Ovary (tissue), 9 donors: Measurements from ENCODE around the gene AP3B2. TPM values are rescaled to one million over a fixed set of nuclear protein-coding genes. Genes with fewer than 3 reads are reported as not detected.
A peak's percentile ranks its signal among the peaks of the same experiment; 100 is the strongest.
"Not testable (repeated sequence)": the region's sequence is repeated elsewhere in the genome, so short reads cannot be mapped to it uniquely, and the experiment has no call there.

Experiments used
- DNase-seq, 5 donors: peaks; one replicate each; pipeline ENCODE4 v3.0.0-alpha.2; 2019 to 2020
- H3K27ac ChIP-seq, 2 donors: fragments of 200-600 bp; one replicate each; pipeline versions ENCODE4 v1.5.1 to v1.8.0; 2019 to 2022
- H3K27me3 ChIP-seq: fragments of 200-600 bp; one replicate; pipeline ENCODE4 v1.8.0; 2022
- H3K36me3 ChIP-seq: fragments of 200-600 bp; sonication (generic); one replicate; pipeline ENCODE4 v1.5.1; 2019
- H3K4me1 ChIP-seq: one replicate; pipeline ENCODE4 v1.8.1; 2013; ENCODE audit warnings: mild to moderate bottlenecking, moderate library complexity; ENCODE audit not compliant: insufficient read depth
- H3K4me3 ChIP-seq: fragments of 200-600 bp; sonication (generic); one replicate; pipeline ENCODE4 v1.5.1; 2017
- H3K9me3 ChIP-seq, 2 donors: fragments of 200-600 bp in 1 of 2; sonication (generic) in 1 of 2; one replicate each; pipeline versions ENCODE4 v1.5.1 to v1.8.1; 2013 to 2019; ENCODE audit warnings: mild to moderate bottlenecking in 1 of 2, moderate library complexity in 1 of 2
- EP300 ChIP-seq: sonication (generic); formaldehyde crosslinking; IDR thresholded peaks from one replicate; pipeline ENCODE4 v1.6.1; 2017; ENCODE audit warnings: antibody characterized with exemption
- POLR2A ChIP-seq: fragments of 450-650 bp; IDR thresholded peaks from one replicate; pipeline ENCODE4 v1.6.1; 2017; ENCODE audit warnings: antibody characterized with exemption, mild to moderate bottlenecking, moderate library complexity
- WGBS, 3 donors: extraction: QIAGEN DNeasy Blood & Tissue Kit in 1 of 3; methylation state at CpG; one replicate each; pipeline versions ENCODE4 v1.1.5 to v1.1.7; 2013 to 2017; 5-methylcytosine and 5-hydroxymethylcytosine counted together
- intact Hi-C, 4 donors: fragments of 100-400 bp; cut with DNase I; formaldehyde crosslinking; loops; one replicate each; pipeline versions ENCODE4 v1.11.0 to v1.15.1; 2022 to 2023
- polyA plus RNA-seq, 2 donors: library from polyadenylated mRNA; stranded (reverse); fragments of 200-250 nt in 1 of 2; fragments of 350-450 nt in 1 of 2; fragmentation: Illumina TruSeq in 1 of 2; extraction: RNeasy Lipid Tissue Mini Kit (QIAGEN cat#74804) in 1 of 2; gene quantifications; one replicate each; pipeline ENCODE4 v1.2.3, GENCODE V29; 2013 to 2014
- total RNA-seq, 7 donors: library from RNA; depleted of rRNA in 2 of 7; stranded (reverse); fragments of >200 nt in 2 of 7; fragmentation: NEBNext Ultra II Directional in 3 of 7; extraction: Animal tissue kit (Norgen Biotek cat#: 25700) in 3 of 7; gene quantifications; one replicate each; pipeline versions ENCODE4 v1.1.0 to v1.2.4, GENCODE V29; 2016 to 2023
- TF ChIP-seq, protein P1 (sequence below), 3 donors: fragments of 450-650 bp in 2 of 3; fragments of 200-600 bp in 1 of 3; IDR thresholded peaks; one replicate each; pipeline versions ENCODE4 v1.5.1 to v1.8.0; 2016 to 2022; ENCODE audit warnings: antibody characterized with exemption in 3 of 3, mild to moderate bottlenecking in 1 of 3
- donor health status: DM: no; HTN: no; CAD: no; lungs with moderate emphysema.
- donor health status: DM: no; HTN: no; CAD: no.
- donor health status: Bipolar disorder and iron deficiency.
- donor health status: DM: yes; HTN: yes; CAD: no.
- donor health status: DM: no; HTN: no; CAD: no.
- donor health status: DM: yes; HTN: yes; CAD: no.

AP3B2 gene
- total and polyA plus RNA-seq, 9 donors: 0.60 to 8.6 (median 1.7) TPM

DNA sequence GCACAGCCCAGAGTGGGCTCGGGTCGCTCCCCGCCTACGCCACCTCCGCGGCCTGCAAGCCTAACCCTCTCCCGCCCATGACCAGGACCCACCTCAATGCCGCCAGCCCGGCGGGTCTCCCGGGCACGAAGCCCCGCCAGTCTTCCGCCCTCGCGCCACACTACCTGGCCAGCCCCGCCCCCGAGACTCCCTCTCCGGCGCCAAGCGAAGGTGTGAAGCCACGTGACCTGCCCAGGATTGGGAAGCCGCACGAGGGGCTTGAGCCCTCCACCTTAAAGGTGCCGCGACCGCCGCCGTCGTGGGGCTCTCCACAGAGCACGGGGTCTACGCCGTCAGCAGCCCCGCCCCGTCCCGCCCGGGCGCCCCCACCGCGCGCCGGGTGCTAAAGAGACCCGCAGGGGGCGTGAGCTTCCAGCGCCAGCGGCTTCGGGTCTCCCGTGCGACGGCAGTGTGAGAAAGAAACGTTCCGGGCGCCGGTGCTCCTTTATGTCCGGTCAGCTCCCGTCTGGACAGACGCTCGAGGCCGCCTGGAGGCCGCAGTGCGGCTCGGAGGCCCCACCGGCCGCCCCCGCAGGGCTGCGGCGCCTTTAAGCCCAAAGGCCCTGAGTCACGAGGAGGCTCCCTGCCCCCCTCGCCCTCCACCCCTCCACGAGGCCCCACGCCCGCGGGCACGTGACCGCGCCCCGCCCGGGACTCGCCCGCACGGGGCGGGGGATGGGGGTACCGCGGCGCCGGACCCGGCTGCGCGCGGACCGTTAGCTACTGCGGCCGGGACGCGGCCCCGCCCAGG is 62.4 kb downstream of the AP3B2 start, which contains the start of gene CPEB1:
TSS of gene CPEB1 (minus strand) at position 319 of the 790 bp plus-strand sequence. CDS start 18,904 bp downstream, outside the sequence.
- Histone ChIP-seq H3K27me3 (no peaks in the 10 kb centered on the region), H3K4me3 (peak within 1 kb of the TSS; percentile 50), H3K4me1 (peaks cover 8% of the 10 kb centered on the region), H3K36me3 (no peaks in the 10 kb centered on the region), H3K9me3 (no peaks in the 10 kb centered on the region), H3K27ac (peak within 1 kb of the TSS; percentile 4 to 50)
- TF ChIP-seq, protein P1, sequence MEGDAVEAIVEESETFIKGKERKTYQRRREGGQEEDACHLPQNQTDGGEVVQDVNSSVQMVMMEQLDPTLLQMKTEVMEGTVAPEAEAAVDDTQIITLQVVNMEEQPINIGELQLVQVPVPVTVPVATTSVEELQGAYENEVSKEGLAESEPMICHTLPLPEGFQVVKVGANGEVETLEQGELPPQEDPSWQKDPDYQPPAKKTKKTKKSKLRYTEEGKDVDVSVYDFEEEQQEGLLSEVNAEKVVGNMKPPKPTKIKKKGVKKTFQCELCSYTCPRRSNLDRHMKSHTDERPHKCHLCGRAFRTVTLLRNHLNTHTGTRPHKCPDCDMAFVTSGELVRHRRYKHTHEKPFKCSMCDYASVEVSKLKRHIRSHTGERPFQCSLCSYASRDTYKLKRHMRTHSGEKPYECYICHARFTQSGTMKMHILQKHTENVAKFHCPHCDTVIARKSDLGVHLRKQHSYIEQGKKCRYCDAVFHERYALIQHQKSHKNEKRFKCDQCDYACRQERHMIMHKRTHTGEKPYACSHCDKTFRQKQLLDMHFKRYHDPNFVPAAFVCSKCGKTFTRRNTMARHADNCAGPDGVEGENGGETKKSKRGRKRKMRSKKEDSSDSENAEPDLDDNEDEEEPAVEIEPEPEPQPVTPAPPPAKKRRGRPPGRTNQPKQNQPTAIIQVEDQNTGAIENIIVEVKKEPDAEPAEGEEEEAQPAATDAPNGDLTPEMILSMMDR (IDR thresholded peaks at IDR 0.05): peak in 1 of 3 donors; percentile 26
- TF ChIP-seq EP300 (no peak), POLR2A (peak; percentile 24)
- DNase-seq: peak; percentile 83 to 86 (median 85)
- WGBS, 3 donors: 5 to 16% (median 7%) methylated on average over 34 to 96 of the region's 96 CpGs
- intact Hi-C loops: loop anchor here in 1 of 4 donors (10.0 kb wide), 1 partner anchor 102 kb away; the partner anchor contains the start of gene RPS17

DNA sequence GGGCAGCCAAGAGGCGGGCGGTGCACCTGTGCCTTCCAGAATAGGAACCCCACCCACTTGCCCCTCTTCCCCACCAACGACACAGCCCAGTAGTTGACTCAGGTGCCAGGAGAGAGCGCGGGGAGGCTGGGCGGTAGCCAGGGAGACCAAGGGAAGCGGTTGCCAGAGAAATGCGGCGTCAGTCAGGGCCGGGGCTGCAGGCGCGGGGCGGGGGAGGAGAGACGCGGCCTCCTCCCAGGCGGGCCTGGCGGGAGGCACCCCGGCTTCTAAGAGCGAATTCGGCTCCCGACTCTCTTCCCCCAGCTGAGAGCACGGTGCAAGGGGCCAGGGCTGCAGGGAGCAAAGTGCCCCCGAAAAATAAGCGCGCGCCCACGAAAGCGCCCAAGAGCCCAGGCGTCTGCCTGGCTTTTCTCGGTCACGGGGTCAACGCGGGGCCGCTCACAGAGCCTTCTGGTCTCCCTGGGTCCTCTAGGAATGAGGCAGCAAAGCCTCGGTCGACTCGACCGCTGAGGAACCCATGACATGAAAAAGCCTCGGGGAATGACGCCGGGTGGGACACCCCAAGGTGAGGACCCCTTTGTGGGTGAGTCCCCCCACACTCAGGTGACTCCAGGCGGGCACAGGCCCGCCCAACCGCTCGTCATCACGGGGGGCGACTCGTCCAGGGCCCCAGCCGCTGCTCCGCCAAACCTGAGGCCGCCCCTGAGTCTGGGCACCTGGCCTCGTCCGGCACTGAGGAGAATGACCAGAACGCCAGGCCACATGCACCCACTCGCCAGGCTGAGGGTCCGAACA is 63.2 kb downstream of the AP3B2 start:
- Histone ChIP-seq H3K36me3 (no peaks in the 10 kb centered on the region), H3K4me3 (peak overlapping the region; percentile 50), H3K9me3 (no peaks in the 10 kb centered on the region), H3K4me1 (peaks cover 8% of the 10 kb centered on the region), H3K27ac (no peak overlapping the region), H3K27me3 (no peaks in the 10 kb centered on the region)
- DNase-seq: peak; percentile 42 to 59 (median 46)
- TF ChIP-seq, protein P1 (IDR thresholded peaks at IDR 0.05): no peak
- no peak for TF ChIP-seq POLR2A
- TF ChIP-seq EP300: no peak
- WGBS, 3 donors: 14 to 21% (median 18%) methylated on average over 55 to 56 of the region's 56 CpGs
- intact Hi-C loops: loop anchor here in 1 of 4 donors (10.0 kb wide), 1 partner anchor 102 kb away; the partner anchor contains the start of gene RPS17

DNA sequence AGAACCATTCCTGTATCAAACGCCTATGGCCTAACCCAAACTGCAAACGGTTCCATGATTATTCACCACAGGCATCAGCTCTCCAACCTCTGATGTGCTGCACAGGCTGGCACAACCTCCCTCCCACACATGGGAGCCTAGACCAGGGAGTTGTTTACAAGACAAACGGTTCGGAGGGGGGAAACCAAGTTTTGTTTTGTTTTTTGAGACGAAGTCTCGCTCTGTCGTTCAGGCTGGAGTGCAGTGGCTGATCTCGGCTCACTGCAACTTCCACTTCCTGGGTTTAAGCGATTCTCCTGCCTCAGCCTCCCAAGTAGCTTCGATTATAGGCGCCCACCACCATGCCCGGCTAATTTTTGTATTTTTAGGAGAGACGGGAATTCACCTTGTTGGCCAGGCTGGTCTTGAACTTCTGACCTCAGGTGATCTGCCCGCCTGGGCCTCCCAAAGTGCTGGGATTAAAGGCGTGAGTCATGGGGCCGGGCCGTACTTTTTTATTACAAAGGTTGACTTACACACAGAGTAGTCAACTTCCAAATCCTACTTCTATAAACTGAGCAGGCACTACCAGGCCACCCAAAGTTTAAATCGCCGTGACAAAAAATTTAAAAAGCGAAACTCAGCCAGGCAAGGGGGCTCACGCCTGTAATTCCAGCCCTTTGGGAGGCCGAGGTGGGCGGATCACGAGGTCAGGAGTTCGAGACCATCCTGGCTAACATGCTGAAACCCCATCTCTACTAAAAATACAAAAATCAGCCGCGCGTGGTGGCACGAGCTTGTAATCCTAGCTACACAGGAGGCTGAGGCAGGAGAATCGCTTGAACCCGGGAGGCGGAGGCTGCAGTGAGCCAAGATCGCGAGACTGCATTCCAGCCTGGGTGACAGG is 64.5 kb downstream of the AP3B2 start:
- WGBS, 3 donors: 88 to 91% (median 89%) methylated on average over 34 of the region's 34 CpGs
- not testable (repeated sequence) for H3K4me1 ChIP-seq, H3K9me3 ChIP-seq, DNase-seq, H3K4me3 ChIP-seq, H3K36me3 ChIP-seq, H3K27ac ChIP-seq, H3K27me3 ChIP-seq
- intact Hi-C loops: loop anchor here in 1 of 4 donors (10.0 kb wide), 1 partner anchor 100 kb away; the partner anchor contains the start of gene RPS17

DNA sequence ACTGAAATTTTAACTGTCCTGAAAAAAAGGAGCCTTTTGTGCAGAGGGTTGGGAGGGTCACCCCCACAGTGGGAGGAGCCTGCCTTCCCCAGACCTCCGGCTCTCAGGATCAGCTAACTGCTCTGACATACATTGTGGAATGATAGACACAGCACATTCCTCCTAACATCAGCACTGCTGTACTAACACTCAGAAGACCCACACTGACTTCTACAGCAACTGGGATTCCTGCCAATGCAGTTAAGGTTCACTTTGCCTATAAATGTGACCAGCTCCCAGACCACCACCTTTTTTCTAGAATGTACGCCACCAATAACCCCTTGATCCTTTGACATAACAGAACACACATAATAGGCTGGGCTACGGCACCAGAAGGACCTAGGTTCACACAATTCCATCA is 65.7 kb downstream of the AP3B2 start:
- H3K9me3 ChIP-seq: no peaks in the 10 kb centered on the region
- no peak for DNase-seq
- peaks cover 8% of the 10 kb centered on the region for H3K4me1 ChIP-seq
- H3K27me3 ChIP-seq: no peaks in the 10 kb centered on the region
- TF ChIP-seq, protein P1 (IDR thresholded peaks at IDR 0.05): no peak
- no peak for TF ChIP-seq POLR2A
- TF ChIP-seq EP300: no peak
- H3K27ac ChIP-seq: no peak overlapping the region
- H3K36me3 ChIP-seq: no peaks in the 10 kb centered on the region
- 50 to 62% (median 51%) methylated on average over 3 of the region's 3 CpGs for WGBS, 3 donors
- intact Hi-C loops: loop anchor here in 1 of 4 donors (10.0 kb wide), 1 partner anchor 99 kb away; the partner anchor contains the start of gene RPS17
- no peak overlapping the region for H3K4me3 ChIP-seq
